22Rv1 (cell line): ENCODE data around the gene SMYD3.

Experiments
- CTCF ChIP-seq: fragments of 450-650 bp; IDR thresholded peaks from 2 replicates; pipeline ENCODE4 v1.5.1; 2017; ENCODE audit warnings: mild to moderate bottlenecking
- ZFX ChIP-seq: fragments of 450-650 bp; IDR thresholded peaks from 2 replicates; pipeline ENCODE4 v1.6.1; 2017; ENCODE audit warnings: antibody characterized with exemption, borderline replicate concordance

- TF ChIP-seq ZFX, result no peak
- no peak for TF ChIP-seq CTCF
These were observed 47.1 kb upstream of the SMYD3 start for GRCh38 chr1:246554201-246554600.
